Inflammatory macrophage treated with lipopolysaccharide for 4 hours (primary cell): ENCODE measurements around the gene WDR45B.

Source experiments
- DNase-seq: peaks from one replicate; pipeline ENCODE4 v3.0.0-alpha.2; 2020

Gene WDR45B

GRCh38 chr17:82648165-82648668 is at the start of gene WDR45B:
TSS of gene WDR45B (minus strand) at chr17:82648444. CDS start at chr17:82648340, 104 bp downstream.
- DNase-seq: peak; percentile 99

- no peak for DNase-seq
Observed at GRCh38 chr17:82697808-82698064, 49.5 kb upstream of the WDR45B start.

GRCh38 chr17:82696916-82697807 is 48.9 kb upstream of the WDR45B start:
- DNase-seq: no peak

- no peak for DNase-seq
Observed at GRCh38 chr17:82696259-82696658, 48.0 kb upstream of the WDR45B start.

- no peak for DNase-seq
Observed at GRCh38 chr17:82694647-82695046, 46.4 kb upstream of the WDR45B start.

GRCh38 chr17:82693168-82693867 is 45.1 kb upstream of the WDR45B start:
- no peak for DNase-seq

- DNase-seq: no peak
Observed at GRCh38 chr17:82692268-82692667, 44.0 kb upstream of the WDR45B start.

GRCh38 chr17:82691714-82692113 is 43.5 kb upstream of the WDR45B start:
- no peak for DNase-seq

- no peak for DNase-seq
Observed at GRCh38 chr17:82690786-82691489, 42.7 kb upstream of the WDR45B start.

- DNase-seq: no peak
Observed at GRCh38 chr17:82689077-82689476, 40.8 kb upstream of the WDR45B start.

- no peak for DNase-seq
Observed at GRCh38 chr17:82687871-82688270, 39.6 kb upstream of the WDR45B start.

GRCh38 chr17:82687375-82687861 is 39.2 kb upstream of the WDR45B start:
- no peak for DNase-seq

- DNase-seq: no peak
Observed at GRCh38 chr17:82686366-82687324, 38.4 kb upstream of the WDR45B start.

- DNase-seq: no peak
Observed at GRCh38 chr17:82685291-82685690, 37.0 kb upstream of the WDR45B start.

- DNase-seq: no peak
Observed at GRCh38 chr17:82684228-82684841, 36.1 kb upstream of the WDR45B start.

- DNase-seq: no peak
Observed at GRCh38 chr17:82683534-82683933, 35.3 kb upstream of the WDR45B start.

- DNase-seq: no peak
Observed at GRCh38 chr17:82681547-82681946, 33.3 kb upstream of the WDR45B start.

- DNase-seq: no peak
Observed at GRCh38 chr17:82679586-82680465, 31.6 kb upstream of the WDR45B start.

GRCh38 chr17:82678265-82678891 is 30.1 kb upstream of the WDR45B start:
- DNase-seq: no peak

- no peak for DNase-seq
Observed at GRCh38 chr17:82677353-82677925, 29.2 kb upstream of the WDR45B start.
